PC-3 (cell line): Measurements from ENCODE around the gene SLC11A2. TPM values are rescaled to one million over a fixed set of nuclear protein-coding genes. Genes with fewer than 3 reads are reported as not detected.

ENCODE experiments used
- ATAC-seq: fragments of 200-7000 bp; cut with Tn5 transposase; 2 replicates; pipeline ENCODE4 v1.9.1; 2020; ENCODE audit warnings: mild to moderate bottlenecking, moderate library complexity
- BruUV-seq: library from RNA; stranded (reverse); fragments of 400-500 nt; replicated peaks from 2 replicates; lab custom pipeline; 2021; lab: Mats Ljungman, UMichigan
- CTCF ChIA-PET: fragments of 300-600 bp; sonication (Branson Sonifier 250); formaldehyde crosslinking; loops from one replicate; lab custom pipeline; 2022; ENCODE audit warnings: antibody characterized with exemption; lab: Charles Lee
- POLR2A ChIA-PET: fragments of 300-600 bp; sonication (Branson Sonifier 250); formaldehyde crosslinking; loops from one replicate; lab custom pipeline; 2022; ENCODE audit warnings: antibody characterized with exemption; ENCODE audit not compliant: unreplicated experiment; lab: Charles Lee
- DNase-seq: peaks from one replicate; pipeline ENCODE4 v3.0.0-alpha.2; 2015
- H2AFZ ChIP-seq: fragments of 300-600 bp; sonication (generic); 2 replicates; pipeline ENCODE4 v1.6.0; 2016; ENCODE audit warnings: antibody characterized with exemption, low read length
- H3F3A ChIP-seq: fragments of 300-600 bp; sonication (generic); one replicate; pipeline ENCODE4 v1.6.0; 2017; ENCODE audit warnings: antibody characterized with exemption, low read length, control low read depth, mild to moderate bottlenecking; ENCODE audit not compliant: unreplicated experiment
- H3K27ac ChIP-seq: fragments of 300-600 bp; sonication (generic); 2 replicates; pipeline ENCODE4 v1.5.1; 2016; ENCODE audit warnings: mild to moderate bottlenecking, low read length
- H3K27me3 ChIP-seq: fragments of 300-600 bp; sonication (generic); 2 replicates; pipeline ENCODE4 v1.6.1; 2016; ENCODE audit warnings: low read length, mixed read lengths
- H3K36me3 ChIP-seq: fragments of 300-600 bp; sonication (generic); 2 replicates; pipeline ENCODE4 v1.6.1; 2016; ENCODE audit warnings: low read depth, mixed run types, low read length, mixed read lengths
- H3K4me1 ChIP-seq: fragments of 300-600 bp; sonication (generic); 2 replicates; pipeline ENCODE4 v1.5.1; 2016; ENCODE audit warnings: low read length; ENCODE audit not compliant: insufficient read depth
- H3K4me2 ChIP-seq: fragments of 300-600 bp; sonication (generic); 2 replicates; pipeline ENCODE4 v1.6.0; 2016; ENCODE audit warnings: low read length
- H3K4me3 ChIP-seq: fragments of 300-600 bp; sonication (generic); 2 replicates; pipeline ENCODE4 v1.5.1; 2016; ENCODE audit warnings: mild to moderate bottlenecking, low read length, mixed read lengths
- H3K79me2 ChIP-seq: fragments of 300-600 bp; sonication (generic); 2 replicates; pipeline ENCODE4 v1.6.1; 2017; ENCODE audit warnings: low read length, mixed read lengths
- H3K9ac ChIP-seq: fragments of 300-600 bp; sonication (generic); 2 replicates; pipeline ENCODE4 v1.6.0; 2016; ENCODE audit warnings: mild to moderate bottlenecking, low read length
- H3K9me2 ChIP-seq: fragments of 300-600 bp; sonication (generic); replicated peaks from 2 replicates; pipeline ENCODE4 v1.6.1; 2016; ENCODE audit warnings: mixed run types, low read length, mixed read lengths
- H3K9me3 ChIP-seq: fragments of 300-600 bp; sonication (generic); 2 replicates; pipeline ENCODE4 v1.6.1; 2016; ENCODE audit warnings: low read length, mixed read lengths
- H4K20me1 ChIP-seq: fragments of 300-600 bp; sonication (generic); 2 replicates; pipeline ENCODE4 v1.6.1; 2016; ENCODE audit warnings: low read length, mixed read lengths
- EZH2 ChIP-seq: fragments of 300-600 bp; sonication (generic); IDR thresholded peaks from one replicate; pipeline ENCODE4 v1.6.1; 2017; ENCODE audit warnings: antibody characterized with exemption, mild to moderate bottlenecking, low read length; ENCODE audit not compliant: unreplicated experiment
- EZH2phosphoT487 ChIP-seq: fragments of 300-600 bp; sonication (generic); IDR thresholded peaks from 2 replicates; pipeline ENCODE4 v1.6.1; 2018; ENCODE audit warnings: mild to moderate bottlenecking, antibody characterized with exemption, low read length, borderline replicate concordance
- intact Hi-C: fragments of 100-400 bp; cut with micrococcal nuclease; formaldehyde crosslinking; loops from 2 replicates; pipeline ENCODE4 v1.9.0; 2023
- total RNA-seq: library from RNA; depleted of rRNA; stranded (reverse); fragments of >200 nt; gene quantifications from 2 replicates; pipeline ENCODE4 v1.2.3, GENCODE V29; 2014
- TF ChIP-seq, protein P1 (sequence below): fragments of 300-600 bp; sonication (generic); conservative IDR thresholded peaks from 2 replicates; pipeline ENCODE4 v1.5.1; 2017; ENCODE audit warnings: antibody characterized with exemption, low read depth, mild to moderate bottlenecking, low read length

Gene SLC11A2
- total RNA-seq, 1 experiment from 2014 or later = 38.8 TPM

- no peak overlapping the region for H3K4me2 ChIP-seq
- H3K27ac ChIP-seq = no peak overlapping the region
- H3F3A ChIP-seq = no peaks in the 10 kb centered on the region
- H3K4me1 ChIP-seq = peaks cover 23% of the 10 kb centered on the region
- H3K4me3 ChIP-seq = no peak overlapping the region
- no peaks in the 10 kb centered on the region; the same call in 1 of the 2 replicates for H3K79me2 ChIP-seq
- no peak overlapping the region for H3K9ac ChIP-seq
- TF ChIP-seq, protein P1, sequence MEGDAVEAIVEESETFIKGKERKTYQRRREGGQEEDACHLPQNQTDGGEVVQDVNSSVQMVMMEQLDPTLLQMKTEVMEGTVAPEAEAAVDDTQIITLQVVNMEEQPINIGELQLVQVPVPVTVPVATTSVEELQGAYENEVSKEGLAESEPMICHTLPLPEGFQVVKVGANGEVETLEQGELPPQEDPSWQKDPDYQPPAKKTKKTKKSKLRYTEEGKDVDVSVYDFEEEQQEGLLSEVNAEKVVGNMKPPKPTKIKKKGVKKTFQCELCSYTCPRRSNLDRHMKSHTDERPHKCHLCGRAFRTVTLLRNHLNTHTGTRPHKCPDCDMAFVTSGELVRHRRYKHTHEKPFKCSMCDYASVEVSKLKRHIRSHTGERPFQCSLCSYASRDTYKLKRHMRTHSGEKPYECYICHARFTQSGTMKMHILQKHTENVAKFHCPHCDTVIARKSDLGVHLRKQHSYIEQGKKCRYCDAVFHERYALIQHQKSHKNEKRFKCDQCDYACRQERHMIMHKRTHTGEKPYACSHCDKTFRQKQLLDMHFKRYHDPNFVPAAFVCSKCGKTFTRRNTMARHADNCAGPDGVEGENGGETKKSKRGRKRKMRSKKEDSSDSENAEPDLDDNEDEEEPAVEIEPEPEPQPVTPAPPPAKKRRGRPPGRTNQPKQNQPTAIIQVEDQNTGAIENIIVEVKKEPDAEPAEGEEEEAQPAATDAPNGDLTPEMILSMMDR = no peak
- TF ChIP-seq EZH2phosphoT487 = no peak
- no peak for TF ChIP-seq EZH2
- BruUV-seq = no TSS peak
- ChIA-PET CTCF (no interaction called here), POLR2A (no interaction called here)
- no peak for ATAC-seq
- no peaks in the 10 kb centered on the region for H4K20me1 ChIP-seq
- H2AFZ ChIP-seq = no peak overlapping the region
- H3K36me3 ChIP-seq = peaks cover 30% of the 10 kb centered on the region
- H3K9me3 ChIP-seq = no peaks in the 10 kb centered on the region
- DNase-seq = no peak
- H3K27me3 ChIP-seq = no peaks in the 10 kb centered on the region
- no peaks in the 10 kb centered on the region for H3K9me2 ChIP-seq
- intact Hi-C loops = no loop called here
Measured at GRCh38 chr12:51004504-51004903, 21.7 kb downstream of the SLC11A2 start.

DNA sequence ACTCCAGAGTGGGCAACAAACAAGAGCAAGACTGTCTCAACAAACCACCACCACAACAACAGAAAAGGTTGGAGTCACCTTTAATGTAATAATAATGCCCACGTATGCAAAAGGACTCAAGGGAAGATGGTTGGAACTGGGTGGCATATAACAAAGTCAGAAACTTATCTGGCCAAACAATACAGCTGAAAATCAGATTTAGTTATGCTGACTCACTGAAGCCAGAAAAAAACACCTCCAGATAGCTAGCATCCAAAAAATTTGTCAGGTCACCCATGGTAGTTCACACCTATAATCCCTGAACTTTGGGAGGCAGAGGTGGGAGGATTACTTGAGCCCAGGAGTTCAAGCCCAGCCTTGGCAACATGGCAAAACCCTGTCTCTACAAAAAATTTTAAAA is 24.4 kb downstream of the SLC11A2 start:
- Histone ChIP-seq H3K4me2 (no peak overlapping the region), H3K27ac (no peak overlapping the region), H3K4me1 (peaks cover 23% of the 10 kb centered on the region), H3K79me2 (no peaks in the 10 kb centered on the region), H3K27me3 (no peaks in the 10 kb centered on the region), H2AFZ (no peak overlapping the region), H3K4me3 (no peak overlapping the region), H3F3A (no peaks in the 10 kb centered on the region), H3K36me3 (peaks cover 29% of the 10 kb centered on the region), H3K9me3 (no peaks in the 10 kb centered on the region), H4K20me1 (no peaks in the 10 kb centered on the region), H3K9ac (no peak overlapping the region), H3K9me2 (no peaks in the 10 kb centered on the region)
- ATAC-seq (no peak), DNase-seq (no peak)
- intact Hi-C loops = no loop called here
- TF ChIP-seq, protein P1 = no peak
- no peak for TF ChIP-seq EZH2
- TF ChIP-seq EZH2phosphoT487 = no peak
- no TSS peak for BruUV-seq
- ChIA-PET POLR2A (no interaction called here), CTCF (interaction anchor here (0.5 kb wide), 1 partner anchor 176 kb away, joined by 6 read pairs; no protein-coding TSS in a partner anchor)

GRCh38 chr12:51000245-51000644 is 25.9 kb downstream of the SLC11A2 start:
- H3K4me3 ChIP-seq = no peak overlapping the region
- no peaks in the 10 kb centered on the region for H3K9me3 ChIP-seq
- no peaks in the 10 kb centered on the region for H4K20me1 ChIP-seq
- BruUV-seq = no TSS peak
- no peaks in the 10 kb centered on the region for H3F3A ChIP-seq
- POLR2A ChIA-PET = no interaction called here
- no peaks in the 10 kb centered on the region for H3K27me3 ChIP-seq
- H2AFZ ChIP-seq = no peak overlapping the region
- TF ChIP-seq EZH2phosphoT487 = no peak
- TF ChIP-seq, protein P1 = no peak
- TF ChIP-seq EZH2 = no peak
- H3K4me2 ChIP-seq = 0 out of 2 replicates have a peak overlapping the region, but pooled peaks have one; percentile 15
- ATAC-seq = peak; percentile 27
- DNase-seq = peak; percentile 66
- no peaks in the 10 kb centered on the region for H3K9me2 ChIP-seq
- intact Hi-C loops = no loop called here
- H3K79me2 ChIP-seq = no peaks in the 10 kb centered on the region
- H3K27ac ChIP-seq = no peak overlapping the region
- peaks cover 10% of the 10 kb centered on the region for H3K4me1 ChIP-seq
- CTCF ChIA-PET = no interaction called here
- H3K9ac ChIP-seq = no peak overlapping the region
- H3K36me3 ChIP-seq = peaks cover 36% of the 10 kb centered on the region
